Fibroblast of skin of back (primary cell): Measurements from ENCODE around the gene SPIN2B. TPM values are rescaled to one million over a fixed set of nuclear protein-coding genes. Genes with fewer than 3 reads are reported as not detected.
A peak's percentile ranks its signal among the peaks of the same experiment; 100 is the strongest.
"Not testable (repeated sequence)": the region's sequence is repeated elsewhere in the genome, so short reads cannot be mapped to it uniquely, and the experiment has no call there.

ENCODE experiments used
- DNase-seq: peaks from one replicate; pipeline ENCODE4 v3.0.0-alpha.2; 2013
- polyA plus RNA-seq, 2 experiments: library from polyadenylated mRNA; unstranded; fragments of 120-200 nt; gene quantifications; one replicate each; pipeline ENCODE4 v1.2.1, GENCODE V29; 2013; ENCODE audit not compliant: insufficient read length in 2 of 2

The SPIN2B gene
- 5.8 TPM for polyA plus RNA-seq (2013, experiment 1 of 2; ENCODE audit: insufficient read length)
- polyA plus RNA-seq (2013, experiment 2 of 2; ENCODE audit: insufficient read length), result 8.0 TPM

GRCh38 chrX:57121162-57121755, at the start of gene SPIN2B:
SPIN2B (minus strand) TSS chrX:57121548.
- DNase-seq, result peak; percentile 88

- peak; percentile 12 for DNase-seq
These were observed 35.2 kb upstream of the SPIN2B start for GRCh38 chrX:57156397-57157049.

DNA sequence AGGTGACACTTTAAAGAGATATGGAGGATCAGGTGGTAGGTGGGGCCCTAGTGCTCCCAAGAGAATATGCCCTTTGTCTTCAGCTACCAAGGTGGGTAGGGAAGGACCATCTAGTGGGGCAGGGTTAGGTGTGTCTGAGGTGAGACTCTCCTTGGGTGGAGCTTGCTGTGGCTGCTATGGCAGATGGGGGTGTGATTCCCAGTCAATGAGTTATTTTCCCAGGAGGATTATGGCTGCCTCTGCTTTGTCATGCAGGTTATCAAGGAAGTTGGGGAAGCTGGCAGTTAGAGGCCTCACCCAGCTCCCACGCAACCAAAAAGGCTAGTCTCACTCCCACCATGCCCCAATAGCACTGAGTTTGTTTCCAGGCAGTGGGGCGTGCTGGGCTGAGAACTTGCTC, 33.8 kb upstream of the SPIN2B start:
- no peak for DNase-seq

DNA sequence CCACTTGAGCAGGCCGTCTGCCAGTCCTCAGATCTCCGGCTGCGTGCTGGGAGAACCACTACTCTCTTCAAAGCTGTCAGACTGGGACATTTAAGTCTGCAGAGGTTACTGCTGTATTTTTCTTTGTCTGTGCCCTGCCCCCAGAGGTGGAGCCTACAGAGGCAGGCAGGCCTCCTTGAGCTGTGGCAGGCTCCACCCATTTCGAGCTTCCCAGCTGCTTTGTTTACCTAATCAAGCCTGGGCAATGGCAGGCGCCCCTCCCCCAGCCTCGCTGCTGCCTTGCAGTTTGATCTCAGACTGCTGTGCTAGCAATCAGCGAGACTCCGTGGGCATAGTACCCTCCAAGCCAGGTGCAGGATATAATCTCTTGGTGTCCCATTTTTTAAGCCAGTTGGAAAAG, 30.9 kb upstream of the SPIN2B start:
- not testable (repeated sequence) for DNase-seq

- no peak for DNase-seq
These were observed 17.3 kb upstream of the SPIN2B start for GRCh38 chrX:57138674-57139073.

- no peak for DNase-seq
These were observed 16.2 kb upstream of the SPIN2B start for GRCh38 chrX:57137501-57137900.

- not testable (repeated sequence) for DNase-seq
These were observed 15.7 kb upstream of the SPIN2B start, which contains the start of gene SPIN2A for GRCh38 chrX:57137073-57137472. SPIN2A (minus strand) TSS chrX:57137397; CDS start chrX:57136597, 800 bp downstream.

- not testable (repeated sequence) for DNase-seq
These were observed 15.2 kb upstream of the SPIN2B start for GRCh38 chrX:57136589-57136988.

GRCh38 chrX:57135287-57135686, 13.9 kb upstream of the SPIN2B start:
- DNase-seq, result no peak

- no peak for DNase-seq
These were observed 13.4 kb upstream of the SPIN2B start for GRCh38 chrX:57134702-57135101.

DNA sequence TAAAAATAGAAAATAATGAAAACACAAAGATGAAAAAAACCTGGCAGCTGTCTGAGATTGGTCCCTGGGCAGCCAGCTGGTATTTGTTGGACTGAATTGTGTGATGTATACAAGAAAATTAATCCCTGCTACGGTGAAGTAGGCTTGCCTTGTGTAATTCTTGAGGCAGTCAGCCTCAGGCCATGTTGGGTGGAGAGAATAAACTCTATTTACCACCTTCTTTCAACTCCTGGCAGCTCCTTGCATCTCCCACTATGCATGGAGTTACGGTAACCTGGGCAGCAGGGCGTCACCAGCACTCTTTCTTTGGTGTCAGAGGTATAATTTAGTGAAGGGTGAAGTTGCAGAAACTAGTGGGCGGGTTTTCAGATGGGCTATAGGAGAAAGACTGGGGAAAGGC, 12.4 kb upstream of the SPIN2B start:
- DNase-seq, result no peak

DNA sequence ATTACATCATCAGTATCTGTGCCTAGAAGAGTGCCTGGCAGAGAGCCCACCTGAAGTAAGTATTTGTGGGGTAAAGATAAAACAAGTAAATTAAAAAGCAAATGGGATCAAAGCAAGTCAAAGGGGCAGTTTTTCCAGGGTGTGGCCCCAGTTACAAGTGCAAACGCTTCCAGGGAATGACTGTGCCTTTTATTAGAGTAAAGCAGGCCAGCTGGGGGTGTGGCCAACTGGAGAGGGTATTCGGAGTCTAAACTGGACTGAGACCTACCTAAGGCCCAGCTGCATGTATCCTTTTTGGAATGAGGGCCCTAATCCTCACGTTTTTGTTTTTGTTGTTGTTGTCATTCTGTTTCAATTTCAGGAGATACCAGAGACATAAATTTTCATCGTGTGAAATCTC, 11.9 kb upstream of the SPIN2B start:
- DNase-seq, result not testable (repeated sequence)

- no peak for DNase-seq
These were observed 10.7 kb upstream of the SPIN2B start for GRCh38 chrX:57132046-57132445.

DNA sequence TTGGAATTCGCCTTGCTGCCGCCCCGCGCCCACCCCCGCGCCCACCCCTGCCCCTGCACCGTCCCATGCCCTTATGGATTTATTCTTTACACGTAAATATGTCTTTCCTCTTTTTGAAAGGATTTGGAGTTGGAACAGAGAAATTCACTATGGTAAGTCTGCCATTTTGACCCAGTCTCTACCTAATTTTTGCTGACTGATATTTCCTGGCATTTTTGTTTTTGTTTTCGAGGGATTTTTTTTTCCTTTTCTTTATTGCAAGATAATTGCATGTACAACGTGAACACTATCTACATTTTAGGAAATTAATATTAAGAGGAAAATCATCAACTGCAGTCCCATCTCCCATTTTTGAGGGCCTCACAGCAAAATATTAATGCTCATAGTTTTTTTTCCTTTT, 468 bp upstream of the SPIN2B start:
- DNase-seq, result no peak

DNA sequence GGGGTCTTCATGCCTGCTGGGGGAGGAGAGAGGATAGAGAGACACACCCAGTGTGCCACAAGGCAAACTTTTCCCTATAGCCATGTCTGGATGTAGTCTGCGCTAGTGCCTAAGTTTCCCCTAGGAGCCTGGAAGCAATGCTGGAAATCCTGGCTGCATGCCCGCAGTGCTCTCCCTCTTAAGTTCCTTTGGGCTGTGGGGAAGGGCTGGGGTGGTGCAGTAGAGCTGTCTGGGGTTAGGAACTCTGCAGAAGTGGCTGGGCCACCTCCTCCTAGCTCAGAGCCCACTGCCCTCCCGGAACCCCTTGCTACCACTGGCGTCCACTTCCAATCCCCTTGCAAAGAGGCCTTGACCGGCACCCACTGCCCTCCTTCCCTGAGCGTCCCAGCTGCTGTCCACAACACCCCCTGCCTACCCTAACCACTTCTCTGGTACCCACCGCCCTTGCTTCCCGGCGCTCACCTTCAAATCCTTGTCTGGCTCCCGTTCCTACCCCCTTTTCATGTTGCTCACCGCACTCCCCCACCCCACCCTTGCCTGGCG, 658 bp downstream of the SPIN2B start:
- DNase-seq, result not testable (repeated sequence)

DNA sequence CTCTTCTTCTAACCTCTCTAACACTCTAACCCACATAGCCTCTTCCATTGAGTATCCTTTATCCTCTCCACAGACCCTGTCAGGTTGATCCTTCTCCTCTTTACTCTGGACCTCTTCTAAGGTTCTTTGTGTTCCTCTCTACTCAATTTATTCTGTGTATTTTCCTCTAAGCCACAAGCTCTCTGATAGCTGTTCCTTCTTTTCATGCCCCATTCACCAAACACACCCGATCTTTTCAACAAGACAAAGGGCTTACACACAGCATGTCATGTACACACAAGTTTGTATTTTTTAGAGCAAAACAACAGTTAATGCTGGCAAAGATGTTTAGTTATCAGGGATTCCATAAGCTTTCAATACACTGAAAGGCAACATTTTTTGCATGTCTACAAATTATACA, 1.9 kb downstream of the SPIN2B start:
- no peak for DNase-seq

GRCh38 chrX:57117566-57117965, 3.8 kb downstream of the SPIN2B start:
- not testable (repeated sequence) for DNase-seq

DNA sequence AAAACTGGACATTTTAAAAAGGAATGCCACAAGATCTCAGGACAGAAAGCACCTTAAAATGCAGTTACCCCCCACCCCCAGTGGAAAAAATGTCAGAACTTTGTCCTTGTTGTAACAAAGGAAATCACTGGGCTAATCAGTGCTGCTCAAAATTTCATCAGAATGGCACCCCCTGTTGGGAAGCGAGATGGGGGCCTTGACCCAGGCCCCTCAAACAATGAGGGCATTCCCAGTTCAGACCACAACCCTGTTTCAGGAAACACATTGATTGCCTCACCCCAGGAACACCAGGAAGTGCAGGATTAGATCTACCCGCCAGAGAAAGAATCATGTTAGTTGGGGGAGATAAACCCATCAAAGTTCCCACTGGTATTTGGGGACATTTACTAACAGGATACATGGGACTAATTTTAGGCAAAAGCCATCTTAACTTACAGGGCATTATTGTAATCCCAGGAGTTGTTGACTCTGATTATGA, 16.4 kb downstream of the SPIN2B start:
- DNase-seq, result no peak

DNA sequence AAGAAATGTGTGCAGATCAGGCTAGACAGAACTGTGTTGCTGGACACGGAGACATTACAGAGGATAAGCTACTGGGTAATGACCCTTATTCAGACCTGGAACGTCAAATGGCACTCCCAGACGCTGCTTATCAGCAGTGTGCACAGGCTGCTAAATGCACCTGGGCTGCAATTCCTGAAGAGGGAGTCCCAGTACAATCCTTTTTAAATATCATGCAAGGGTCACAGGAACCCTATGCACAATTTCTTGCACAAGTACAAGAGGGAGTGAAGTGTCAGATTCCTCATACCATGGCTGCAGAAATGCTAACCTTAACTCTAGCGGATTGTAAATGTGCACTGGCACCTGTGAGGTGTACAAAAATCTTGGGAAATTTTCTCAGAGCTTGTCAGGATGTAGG, 16.9 kb downstream of the SPIN2B start:
- DNase-seq, result no peak

- no peak for DNase-seq
These were observed 17.9 kb downstream of the SPIN2B start for GRCh38 chrX:57103489-57103888.

DNA sequence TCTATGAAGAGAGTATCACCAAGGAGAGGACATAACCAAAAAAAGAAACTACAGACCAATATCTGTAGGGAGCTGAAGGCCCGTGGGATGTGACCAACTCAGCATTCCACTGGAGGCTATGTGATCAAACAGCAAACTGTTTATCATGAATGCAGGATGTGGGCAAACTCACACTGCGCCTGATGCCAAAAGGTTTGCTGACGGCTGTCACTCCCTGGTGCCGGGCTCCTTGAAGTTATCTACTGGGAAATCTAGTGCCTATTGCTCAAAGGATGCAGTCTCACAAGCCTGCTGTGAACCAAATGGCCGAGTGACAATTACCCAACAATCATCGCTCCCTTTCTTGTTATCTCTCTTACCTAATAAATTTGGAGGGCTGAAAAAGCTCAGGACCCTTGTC, 18.4 kb downstream of the SPIN2B start:
- DNase-seq, result not testable (repeated sequence)

DNA sequence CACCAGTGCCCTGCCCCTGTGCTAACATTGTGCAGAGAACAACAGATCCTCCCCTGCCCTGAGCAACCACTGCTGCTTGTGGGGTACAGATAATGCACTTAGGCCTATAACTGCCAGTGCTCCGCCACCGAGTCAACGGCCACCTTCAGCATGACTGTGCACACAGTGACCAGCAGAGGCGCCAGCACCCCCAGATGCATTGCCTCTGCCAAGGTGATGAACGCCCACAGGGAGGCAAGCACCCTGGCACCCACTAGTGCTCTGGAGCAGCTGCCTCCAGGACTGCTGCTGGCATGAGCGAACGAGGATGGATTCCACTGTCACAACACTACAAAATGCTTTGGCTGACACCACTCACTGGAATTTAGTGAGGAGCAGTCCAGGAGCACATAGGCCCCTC, 38.2 kb downstream of the SPIN2B start:
- DNase-seq, result no peak

- no peak for DNase-seq
These were observed 46.9 kb downstream of the SPIN2B start for GRCh38 chrX:57074458-57074857.
